ENCODE measurements around the gene SAMSN1.

DNA sequence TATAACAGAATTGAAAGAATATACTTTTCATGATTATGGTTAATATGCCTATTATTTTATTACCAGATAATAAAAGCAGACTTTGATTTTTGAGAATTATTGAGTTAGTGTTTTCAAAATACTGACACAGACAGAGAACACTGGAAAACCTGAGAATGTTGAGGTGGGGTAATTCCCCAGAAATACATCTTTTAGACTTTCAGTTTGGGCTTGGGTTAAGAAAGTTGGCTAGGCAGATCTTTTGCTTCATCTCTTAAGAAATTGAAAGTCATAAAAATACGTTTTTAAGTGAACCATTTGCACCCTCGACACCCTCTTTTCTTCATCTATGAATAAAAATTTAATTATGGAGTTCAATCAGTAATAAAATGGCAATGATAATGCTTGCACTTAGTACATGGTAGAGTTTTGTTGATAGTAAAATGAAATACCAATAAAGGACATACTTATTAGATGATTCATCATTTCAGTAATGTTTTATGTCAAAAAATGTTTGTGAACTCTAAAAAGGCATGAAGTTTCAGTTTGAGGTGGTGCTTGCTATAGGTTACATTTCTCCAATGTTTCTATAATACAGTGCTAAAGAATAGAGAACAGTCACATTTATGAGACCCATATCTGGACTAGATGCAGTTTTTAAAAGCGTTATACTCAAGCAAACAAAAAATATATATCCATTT, 1.9 kb upstream of the SAMSN1 start:
- TF ChIP-seq POLR2A (IDR thresholded peaks at IDR 0.05) (no peak), CTCF (IDR thresholded peaks at IDR 0.05) (no peak)

Data from right lobe of liver (tissue), 4 donors.